Type B pancreatic cell (in vitro differentiated cells): Measurements from ENCODE around the gene JPH4. TPM values are rescaled to one million over a fixed set of nuclear protein-coding genes. Genes with fewer than 3 reads are reported as not detected.

Source experiments
- DNase-seq: peaks from one replicate; pipeline ENCODE4 v3.0.0; 2021; ENCODE audit warnings: mixed read lengths; ENCODE audit not compliant: unreplicated experiment; ENCODE audit errors: extremely low spot score
- H3K27ac Mint-ChIP-seq: 2 replicates; pipeline ENCODE4 v1.8.0; 2021; ENCODE audit warnings: mild to moderate bottlenecking, mixed read lengths
- H3K27me3 Mint-ChIP-seq: 2 replicates; pipeline ENCODE4 v1.8.0; 2021; ENCODE audit warnings: mixed read lengths
- H3K36me3 Mint-ChIP-seq: 2 replicates; pipeline ENCODE4 v1.8.0; 2021; ENCODE audit warnings: mixed read lengths
- H3K4me1 Mint-ChIP-seq: one replicate; pipeline ENCODE4 v1.8.0; 2021; ENCODE audit warnings: mixed read lengths; ENCODE audit not compliant: unreplicated experiment
- H3K4me3 Mint-ChIP-seq: 2 replicates; pipeline ENCODE4 v1.8.0; 2021; ENCODE audit warnings: mild to moderate bottlenecking, mixed read lengths
- H3K9me3 Mint-ChIP-seq: 2 replicates; pipeline ENCODE4 v1.8.0; 2021; ENCODE audit warnings: mixed read lengths
- total RNA-seq: library from RNA; stranded (reverse); gene quantifications from 2 replicates; pipeline ENCODE4 v1.2.1, GENCODE V29; 2021; ENCODE audit warnings: low replicate concordance
- TF ChIP-seq, protein P1 (sequence below): fragments of 200-600 bp; sonication (generic); conservative IDR thresholded peaks from 2 replicates; pipeline ENCODE4 v1.5.0; 2021; ENCODE audit warnings: antibody characterized with exemption, mild to moderate bottlenecking

Gene JPH4
- total RNA-seq, 1 donor from 2014 or later = 8.3 TPM

DNA sequence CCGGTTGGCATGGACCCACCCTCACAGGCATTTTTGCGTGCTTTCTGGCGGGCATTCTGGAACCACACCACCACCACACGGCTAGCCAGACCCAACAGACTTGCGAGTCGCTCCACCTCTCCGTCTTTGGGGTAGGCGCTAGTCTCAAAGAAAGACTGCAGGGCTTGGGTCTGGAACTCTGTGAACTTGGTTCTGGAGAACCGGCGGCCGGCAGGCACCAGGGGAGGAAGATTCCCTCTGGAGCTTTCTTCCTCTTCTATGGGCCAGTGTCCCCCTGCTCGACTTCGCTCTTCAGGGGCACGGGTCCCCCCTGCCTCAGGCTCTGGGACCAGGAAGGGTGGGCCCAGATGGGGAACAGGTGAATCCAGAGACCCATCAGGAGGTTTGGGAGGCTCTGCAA is 53.6 kb downstream of the JPH4 start:
- Mint-ChIP-seq H3K36me3 (peaks cover 6% of the 10 kb centered on the region), H3K4me1 (peaks cover 10% of the 10 kb centered on the region), H3K27ac (no peak overlapping the region), H3K9me3 (no peaks in the 10 kb centered on the region), H3K27me3 (no peaks in the 10 kb centered on the region), H3K4me3 (no peak overlapping the region)
- TF ChIP-seq, protein P1, sequence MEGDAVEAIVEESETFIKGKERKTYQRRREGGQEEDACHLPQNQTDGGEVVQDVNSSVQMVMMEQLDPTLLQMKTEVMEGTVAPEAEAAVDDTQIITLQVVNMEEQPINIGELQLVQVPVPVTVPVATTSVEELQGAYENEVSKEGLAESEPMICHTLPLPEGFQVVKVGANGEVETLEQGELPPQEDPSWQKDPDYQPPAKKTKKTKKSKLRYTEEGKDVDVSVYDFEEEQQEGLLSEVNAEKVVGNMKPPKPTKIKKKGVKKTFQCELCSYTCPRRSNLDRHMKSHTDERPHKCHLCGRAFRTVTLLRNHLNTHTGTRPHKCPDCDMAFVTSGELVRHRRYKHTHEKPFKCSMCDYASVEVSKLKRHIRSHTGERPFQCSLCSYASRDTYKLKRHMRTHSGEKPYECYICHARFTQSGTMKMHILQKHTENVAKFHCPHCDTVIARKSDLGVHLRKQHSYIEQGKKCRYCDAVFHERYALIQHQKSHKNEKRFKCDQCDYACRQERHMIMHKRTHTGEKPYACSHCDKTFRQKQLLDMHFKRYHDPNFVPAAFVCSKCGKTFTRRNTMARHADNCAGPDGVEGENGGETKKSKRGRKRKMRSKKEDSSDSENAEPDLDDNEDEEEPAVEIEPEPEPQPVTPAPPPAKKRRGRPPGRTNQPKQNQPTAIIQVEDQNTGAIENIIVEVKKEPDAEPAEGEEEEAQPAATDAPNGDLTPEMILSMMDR = no peak
- no peak for DNase-seq

DNA sequence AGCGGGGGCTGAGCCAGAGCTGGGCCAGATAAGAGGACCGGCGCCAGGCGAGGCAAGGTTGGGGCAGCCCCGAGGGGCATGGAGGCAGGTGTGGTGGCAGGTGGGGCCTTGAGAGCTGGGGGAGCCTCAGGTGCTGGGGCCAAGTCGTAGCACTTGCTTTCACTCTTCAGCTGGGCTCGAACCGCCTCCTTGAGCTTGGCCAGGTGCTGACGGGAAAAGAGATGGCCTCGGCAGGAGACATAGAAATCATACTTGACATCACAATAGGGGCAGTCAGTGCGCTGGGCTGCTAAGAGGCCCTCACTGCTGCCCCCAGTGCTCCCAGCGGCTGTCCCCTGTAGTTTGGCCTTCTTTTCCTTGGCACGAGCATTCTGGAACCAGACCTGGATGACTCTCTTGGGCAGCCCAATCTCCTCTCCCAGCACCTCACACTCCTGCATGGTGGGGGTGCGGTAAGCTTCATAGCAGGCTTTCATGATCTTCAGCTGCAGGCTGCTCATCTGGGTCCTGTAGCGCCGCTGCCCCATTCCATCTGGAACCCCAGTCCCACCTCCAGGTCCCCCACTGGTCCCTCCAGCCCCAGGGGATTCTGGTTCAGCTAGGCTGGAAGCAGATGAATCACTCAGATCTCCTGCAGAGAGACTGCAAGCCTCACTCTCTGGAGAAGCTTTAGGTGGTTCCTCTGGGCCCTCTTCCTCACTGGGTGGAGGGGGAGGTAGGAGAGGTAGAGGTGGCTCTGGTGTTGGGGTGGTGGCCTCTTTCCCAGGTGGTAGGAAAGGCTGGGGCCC is 55.2 kb downstream of the JPH4 start:
- H3K27ac Mint-ChIP-seq = no peak overlapping the region
- H3K36me3 Mint-ChIP-seq = peaks cover 7% of the 10 kb centered on the region
- TF ChIP-seq, protein P1 = no peak
- no peak for DNase-seq
- no peaks in the 10 kb centered on the region for H3K9me3 Mint-ChIP-seq
- H3K27me3 Mint-ChIP-seq = no peaks in the 10 kb centered on the region
- no peak overlapping the region for H3K4me3 Mint-ChIP-seq
- H3K4me1 Mint-ChIP-seq = peaks cover 9% of the 10 kb centered on the region

DNA sequence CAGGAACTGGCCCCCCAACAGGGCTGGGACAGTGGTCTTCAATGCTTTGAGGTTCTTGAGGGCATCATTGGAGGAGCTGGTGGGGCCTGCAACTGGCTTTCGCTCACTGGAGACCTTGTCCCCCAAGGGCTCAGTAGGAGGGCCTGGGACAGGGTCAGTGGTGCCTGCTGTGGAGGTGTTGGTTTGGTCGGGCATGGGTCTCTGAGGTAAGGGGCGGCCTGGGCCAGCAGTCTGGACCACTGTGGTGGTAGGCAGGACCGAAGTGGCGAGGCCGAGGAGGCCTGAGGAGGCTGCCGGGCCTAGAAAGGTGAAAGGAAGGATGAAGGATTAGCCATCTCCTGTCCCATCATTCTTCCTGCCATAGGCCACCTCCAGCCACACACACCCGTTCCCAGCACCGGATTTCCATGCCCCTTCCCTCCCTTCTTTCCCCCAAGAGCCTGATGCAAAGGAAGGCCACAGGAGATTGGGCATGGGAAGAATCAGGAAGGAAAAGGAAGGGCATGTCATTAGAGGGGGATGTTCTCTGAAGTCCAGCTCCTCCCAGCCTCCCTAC is 55.9 kb downstream of the JPH4 start:
- Mint-ChIP-seq H3K4me1 (peaks cover 5% of the 10 kb centered on the region), H3K36me3 (peaks cover 4% of the 10 kb centered on the region), H3K9me3 (no peaks in the 10 kb centered on the region), H3K27ac (no peak overlapping the region), H3K4me3 (no peak overlapping the region), H3K27me3 (no peaks in the 10 kb centered on the region)
- DNase-seq = no peak
- TF ChIP-seq, protein P1 = no peak

DNA sequence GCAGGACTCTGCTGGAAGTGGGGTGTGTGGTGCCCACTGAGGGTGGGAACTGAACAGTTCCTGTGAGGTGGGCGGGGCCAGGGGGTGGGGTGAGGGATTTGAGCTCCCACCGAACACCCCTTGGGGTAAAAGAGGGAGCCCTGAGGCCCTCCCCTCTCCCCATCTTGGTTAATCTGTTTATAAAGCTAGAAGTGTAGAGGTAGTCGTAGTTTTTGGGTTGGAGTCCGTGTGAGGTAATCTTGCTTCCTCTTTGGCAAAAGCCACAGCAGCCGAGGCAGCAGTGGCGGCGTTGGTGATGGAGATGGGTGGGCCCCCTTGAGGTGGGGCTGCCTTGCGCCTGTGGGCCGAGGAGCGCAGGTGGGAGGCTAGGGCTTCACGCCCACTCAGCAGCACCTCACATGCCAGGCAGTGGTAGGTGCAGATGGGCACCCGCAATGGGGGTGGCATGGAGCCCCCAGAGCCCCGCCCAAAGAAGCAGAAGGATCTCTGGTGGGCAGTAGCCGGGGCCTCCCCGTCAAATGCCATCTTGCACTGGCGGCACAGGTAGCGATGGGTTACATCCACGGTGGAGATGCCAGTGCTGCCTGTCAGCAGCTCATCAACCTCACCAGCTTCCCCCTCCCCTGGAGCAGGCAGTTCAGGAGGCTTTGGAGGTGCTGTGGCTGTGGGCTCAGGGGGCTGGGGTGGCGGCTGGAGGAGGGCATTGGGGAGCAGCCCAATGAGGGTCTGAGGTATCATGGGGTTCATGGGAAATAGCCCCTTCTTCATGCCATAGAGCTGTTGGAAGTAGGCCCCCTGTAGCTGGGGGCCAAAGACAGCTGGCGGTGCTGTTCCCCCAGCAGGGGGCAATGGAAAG is 56.6 kb downstream of the JPH4 start:
- H3K27me3 Mint-ChIP-seq = no peaks in the 10 kb centered on the region
- no peak overlapping the region for H3K27ac Mint-ChIP-seq
- TF ChIP-seq, protein P1 = no peak
- H3K4me3 Mint-ChIP-seq = no peak overlapping the region
- peaks cover 4% of the 10 kb centered on the region for H3K36me3 Mint-ChIP-seq
- H3K4me1 Mint-ChIP-seq = peaks cover 5% of the 10 kb centered on the region
- DNase-seq = no peak
- no peaks in the 10 kb centered on the region for H3K9me3 Mint-ChIP-seq

DNA sequence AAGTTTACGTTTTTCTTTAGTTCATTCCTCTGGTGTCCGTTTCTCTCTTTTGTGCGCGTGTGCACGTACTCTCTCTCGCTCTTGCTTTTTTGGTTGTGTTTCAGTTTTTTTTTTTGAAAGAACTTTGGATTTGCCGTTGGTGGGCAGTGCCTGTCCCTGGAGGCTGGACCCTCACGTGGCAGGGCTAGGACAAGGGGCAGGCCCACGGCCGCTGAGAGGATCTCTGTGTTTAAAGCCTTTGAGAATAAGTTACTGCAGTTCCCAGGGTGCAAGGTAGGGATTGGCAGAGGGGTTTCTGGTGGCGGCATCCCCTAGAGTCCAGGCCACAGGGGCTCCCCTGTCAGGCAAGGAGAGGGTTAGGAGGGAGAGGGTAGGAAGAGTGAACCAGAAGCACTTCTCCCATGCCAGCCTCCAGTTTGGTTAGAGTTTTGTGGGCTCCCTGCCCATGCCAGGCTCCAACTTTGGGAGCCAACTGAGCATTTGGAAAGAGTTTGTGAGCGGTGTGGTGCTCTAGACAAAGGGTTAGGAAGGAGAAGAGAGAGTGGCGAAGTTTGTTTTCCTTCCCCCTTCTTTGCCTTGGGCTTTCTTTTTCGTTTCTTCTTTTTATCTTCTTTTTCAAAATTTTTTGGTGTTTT is 57.6 kb downstream of the JPH4 start:
- H3K27me3 Mint-ChIP-seq = no peaks in the 10 kb centered on the region
- H3K9me3 Mint-ChIP-seq = no peaks in the 10 kb centered on the region
- peaks cover 4% of the 10 kb centered on the region for H3K36me3 Mint-ChIP-seq
- peaks cover 5% of the 10 kb centered on the region for H3K4me1 Mint-ChIP-seq
- TF ChIP-seq, protein P1 = no peak
- no peak for DNase-seq
- H3K27ac Mint-ChIP-seq = no peak overlapping the region
- H3K4me3 Mint-ChIP-seq = no peak overlapping the region
